ENCODE data around the gene KIAA0232.

Gene KIAA0232

DNA sequence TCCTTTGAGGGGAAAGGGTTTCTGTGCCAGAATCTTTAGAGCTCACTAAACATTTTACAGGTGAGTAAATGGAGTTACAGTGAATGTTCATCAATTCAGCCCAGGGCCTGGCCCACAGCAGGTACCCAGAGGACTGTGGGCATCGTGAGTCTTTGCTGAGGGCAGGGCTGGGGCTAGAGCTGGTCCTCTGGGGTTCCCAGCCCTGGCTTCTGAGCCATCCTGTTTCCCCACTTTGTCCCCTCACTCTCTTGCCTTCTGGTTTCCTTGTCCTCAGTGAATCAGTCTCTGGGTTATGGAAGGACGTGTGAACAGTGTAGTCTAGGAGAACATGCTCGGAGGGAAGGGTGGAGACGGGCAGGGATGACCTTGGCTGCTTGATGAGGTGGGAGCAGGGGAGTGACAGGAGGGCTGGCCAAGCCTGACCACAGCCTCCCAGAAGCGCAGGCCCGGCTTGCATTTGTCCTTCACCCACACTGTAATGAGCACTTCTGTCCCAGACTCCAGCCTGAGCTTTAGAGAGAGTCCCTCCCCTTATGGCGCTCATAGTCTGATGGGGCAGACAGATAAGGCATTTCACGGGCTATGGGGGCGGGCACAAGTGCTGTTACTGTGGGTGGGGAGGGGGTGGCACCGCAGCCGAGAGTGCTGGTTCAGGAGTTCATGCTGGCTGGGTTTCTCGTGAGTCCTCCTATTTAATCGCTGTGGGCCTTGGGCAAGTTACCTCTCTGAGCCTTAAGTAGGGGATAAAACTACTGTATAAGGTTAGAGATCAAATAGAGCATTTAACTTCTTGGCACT lies 144.4 kb downstream of the KIAA0232 start:
- Histone ChIP-seq H3K4me3 (ENCODE audit: low read length) (no peak overlapping the region), H3K9me3 (ENCODE audit: insufficient read depth, low read length) (no peaks in the 10 kb centered on the region), H3K9ac (ENCODE audit: low read length) (no peak overlapping the region), H3K4me1 (ENCODE audit: low read length) (no peaks in the 10 kb centered on the region), H3K27ac (ENCODE audit: low read length) (no peak overlapping the region), H3K79me2 (ENCODE audit: low read length) (peaks cover 35% of the 10 kb centered on the region), H4K20me1 (ENCODE audit: insufficient read depth, low read length) (peaks cover 29% of the 10 kb centered on the region), H3K27me3 (ENCODE audit: low read depth, low read length) (no peaks in the 10 kb centered on the region), H3K36me3 (replicated peaks; ENCODE audit: low read depth, low read length) (peaks cover 23% of the 10 kb centered on the region), H2AFZ (ENCODE audit: low read depth, low read length) (no peak overlapping the region), H3K4me2 (ENCODE audit: low read length) (no peak overlapping the region)
- TF ChIP-seq, protein P1, sequence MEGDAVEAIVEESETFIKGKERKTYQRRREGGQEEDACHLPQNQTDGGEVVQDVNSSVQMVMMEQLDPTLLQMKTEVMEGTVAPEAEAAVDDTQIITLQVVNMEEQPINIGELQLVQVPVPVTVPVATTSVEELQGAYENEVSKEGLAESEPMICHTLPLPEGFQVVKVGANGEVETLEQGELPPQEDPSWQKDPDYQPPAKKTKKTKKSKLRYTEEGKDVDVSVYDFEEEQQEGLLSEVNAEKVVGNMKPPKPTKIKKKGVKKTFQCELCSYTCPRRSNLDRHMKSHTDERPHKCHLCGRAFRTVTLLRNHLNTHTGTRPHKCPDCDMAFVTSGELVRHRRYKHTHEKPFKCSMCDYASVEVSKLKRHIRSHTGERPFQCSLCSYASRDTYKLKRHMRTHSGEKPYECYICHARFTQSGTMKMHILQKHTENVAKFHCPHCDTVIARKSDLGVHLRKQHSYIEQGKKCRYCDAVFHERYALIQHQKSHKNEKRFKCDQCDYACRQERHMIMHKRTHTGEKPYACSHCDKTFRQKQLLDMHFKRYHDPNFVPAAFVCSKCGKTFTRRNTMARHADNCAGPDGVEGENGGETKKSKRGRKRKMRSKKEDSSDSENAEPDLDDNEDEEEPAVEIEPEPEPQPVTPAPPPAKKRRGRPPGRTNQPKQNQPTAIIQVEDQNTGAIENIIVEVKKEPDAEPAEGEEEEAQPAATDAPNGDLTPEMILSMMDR (IDR thresholded peaks at IDR 0.05; ENCODE audit: low read depth, low read length): no peak
- no peak for TF ChIP-seq EZH2phosphoT487 (IDR thresholded peaks at IDR 0.05; ENCODE audit: low read depth)

- peaks cover 23% of the 10 kb centered on the region for H3K36me3 ChIP-seq (replicated peaks; ENCODE audit: low read depth, low read length)
- peaks cover 38% of the 10 kb centered on the region for H3K79me2 ChIP-seq (ENCODE audit: low read length)
- no peaks in the 10 kb centered on the region for H3K27me3 ChIP-seq (ENCODE audit: low read depth, low read length)
- no peak overlapping the region for H3K27ac ChIP-seq (ENCODE audit: low read length)
- H3K9ac ChIP-seq (ENCODE audit: low read length): no peak overlapping the region
- TF ChIP-seq EZH2phosphoT487 (IDR thresholded peaks at IDR 0.05; ENCODE audit: low read depth): no peak
- no peaks in the 10 kb centered on the region for H3K4me1 ChIP-seq (ENCODE audit: low read length)
- H4K20me1 ChIP-seq (ENCODE audit: insufficient read depth, low read length): peaks cover 29% of the 10 kb centered on the region
- no peaks in the 10 kb centered on the region for H3K9me3 ChIP-seq (ENCODE audit: insufficient read depth, low read length)
- H3K4me2 ChIP-seq (ENCODE audit: low read length): no peak overlapping the region
- H3K4me3 ChIP-seq (ENCODE audit: low read length): no peak overlapping the region
- no peak overlapping the region for H2AFZ ChIP-seq (ENCODE audit: low read depth, low read length)
Measured at GRCh38 chr4:6928081-6928480, 145.6 kb downstream of the KIAA0232 start.

DNA sequence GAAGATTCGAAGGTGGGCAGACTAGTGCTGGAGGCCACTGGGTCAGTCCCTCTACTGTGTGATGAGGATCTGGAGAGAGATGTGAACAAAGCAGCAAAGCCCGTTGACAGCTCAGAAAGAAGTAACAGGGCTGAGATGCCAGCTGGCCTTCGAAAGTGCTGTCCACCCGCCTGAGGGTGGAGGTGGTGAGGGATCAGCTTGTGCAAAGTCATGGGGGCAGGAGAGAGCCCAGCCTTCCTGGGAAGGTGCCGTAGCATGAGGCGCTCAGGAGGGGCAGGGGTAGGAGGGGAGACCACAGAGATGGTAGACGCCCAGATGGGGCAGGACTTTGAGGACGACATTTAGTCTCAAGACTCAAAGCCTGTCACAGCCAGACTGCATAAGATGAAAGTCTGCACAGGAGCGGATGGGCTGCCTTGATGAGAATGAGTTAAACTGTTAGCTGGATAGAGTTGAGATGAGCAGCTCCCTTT lies 146.8 kb downstream of the KIAA0232 start:
- no peaks in the 10 kb centered on the region for H3K4me1 ChIP-seq (ENCODE audit: low read length)
- no peak for TF ChIP-seq EZH2phosphoT487 (IDR thresholded peaks at IDR 0.05; ENCODE audit: low read depth)
- TF ChIP-seq, protein P1 (IDR thresholded peaks at IDR 0.05; ENCODE audit: low read depth, low read length): no peak
- no peak overlapping the region for H3K27ac ChIP-seq (ENCODE audit: low read length)
- H3K79me2 ChIP-seq (ENCODE audit: low read length): peaks cover 46% of the 10 kb centered on the region
- H3K9ac ChIP-seq (ENCODE audit: low read length): no peak overlapping the region
- no peak overlapping the region for H3K4me3 ChIP-seq (ENCODE audit: low read length)
- peaks cover 32% of the 10 kb centered on the region for H4K20me1 ChIP-seq (ENCODE audit: insufficient read depth, low read length)
- H3K9me3 ChIP-seq (ENCODE audit: insufficient read depth, low read length): no peaks in the 10 kb centered on the region
- no peak overlapping the region for H2AFZ ChIP-seq (ENCODE audit: low read depth, low read length)
- H3K4me2 ChIP-seq (ENCODE audit: low read length): no peak overlapping the region
- H3K27me3 ChIP-seq (ENCODE audit: low read depth, low read length): no peaks in the 10 kb centered on the region
- peaks cover 23% of the 10 kb centered on the region for H3K36me3 ChIP-seq (replicated peaks; ENCODE audit: low read depth, low read length)

DNA sequence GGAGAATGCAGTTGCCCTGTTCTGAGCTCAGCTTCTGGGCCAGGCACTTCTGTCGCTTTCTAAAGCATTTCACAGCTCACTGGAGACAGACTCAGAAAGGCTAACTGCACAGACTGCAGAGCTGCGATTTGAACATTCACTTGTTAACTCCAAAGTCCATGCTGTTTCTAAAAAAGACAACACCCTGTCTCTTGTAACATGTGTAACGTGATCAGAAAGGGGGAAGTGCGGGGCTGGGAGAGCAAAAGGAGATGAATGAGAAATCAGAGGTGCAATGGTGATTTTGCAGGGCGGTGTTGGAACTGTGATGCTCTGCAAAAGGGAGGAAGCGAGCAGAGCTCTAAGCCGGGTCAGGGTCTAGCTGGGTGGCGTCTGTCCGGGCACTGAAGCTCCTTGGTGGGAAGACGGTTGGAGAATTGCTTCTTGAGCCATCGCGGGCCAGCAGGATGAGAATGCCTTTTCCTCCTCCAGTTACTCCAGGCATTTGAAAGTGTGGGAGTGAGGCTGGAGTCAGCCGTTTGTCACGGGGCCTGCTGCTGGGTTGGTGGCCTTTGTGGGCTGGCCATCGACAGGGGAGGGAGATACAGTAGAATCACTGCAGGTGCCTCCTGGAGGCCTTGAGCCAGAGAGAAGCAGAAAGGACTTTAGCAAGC lies 147.4 kb downstream of the KIAA0232 start:
- no peak overlapping the region for H3K9ac ChIP-seq (ENCODE audit: low read length)
- no peak overlapping the region for H2AFZ ChIP-seq (ENCODE audit: low read depth, low read length)
- TF ChIP-seq EZH2phosphoT487 (IDR thresholded peaks at IDR 0.05; ENCODE audit: low read depth): no peak
- TF ChIP-seq, protein P1 (IDR thresholded peaks at IDR 0.05; ENCODE audit: low read depth, low read length): no peak
- peaks cover 19% of the 10 kb centered on the region for H3K36me3 ChIP-seq (replicated peaks; ENCODE audit: low read depth, low read length)
- no peak overlapping the region for H3K27ac ChIP-seq (ENCODE audit: low read length)
- no peaks in the 10 kb centered on the region for H3K4me1 ChIP-seq (ENCODE audit: low read length)
- H3K79me2 ChIP-seq (ENCODE audit: low read length): peaks cover 46% of the 10 kb centered on the region
- no peak overlapping the region for H3K4me3 ChIP-seq (ENCODE audit: low read length)
- peaks cover 28% of the 10 kb centered on the region for H4K20me1 ChIP-seq (ENCODE audit: insufficient read depth, low read length)
- no peaks in the 10 kb centered on the region for H3K27me3 ChIP-seq (ENCODE audit: low read depth, low read length)
- H3K9me3 ChIP-seq (ENCODE audit: insufficient read depth, low read length): no peaks in the 10 kb centered on the region
- no peak overlapping the region for H3K4me2 ChIP-seq (ENCODE audit: low read length)

Data from OCI-LY3 (cell line).